GM21423 (cell line): ENCODE results near the gene ZMIZ1.

Experiments used
- ATAC-seq: cut with Tn5 transposase; IDR thresholded peaks from one replicate; pipeline ENCODE4 v1.9.1; 2021; ENCODE audit warnings: mild to moderate bottlenecking, moderate library complexity; ENCODE audit not compliant: unreplicated experiment

ZMIZ1 gene

DNA sequence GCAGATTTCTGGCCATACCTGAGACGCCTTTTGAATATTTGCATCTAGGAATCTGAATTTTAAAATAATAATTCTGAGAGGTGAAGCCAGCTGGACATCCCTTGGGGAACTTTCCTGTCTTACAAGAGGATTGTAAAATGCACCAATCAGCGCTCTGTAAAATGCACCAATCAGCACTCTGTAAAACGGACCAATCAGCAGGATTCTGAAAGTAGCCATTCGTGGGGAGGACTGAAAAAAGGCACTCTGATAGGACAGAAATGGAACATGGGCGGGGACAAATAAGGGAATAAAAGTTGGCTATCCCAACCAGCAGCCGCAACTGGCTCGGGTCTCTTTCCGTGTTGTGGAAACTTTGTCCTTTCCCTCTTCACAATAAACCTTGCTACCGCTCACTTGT, 288.4 kb downstream of the ZMIZ1 start:
- no peak for ATAC-seq

DNA sequence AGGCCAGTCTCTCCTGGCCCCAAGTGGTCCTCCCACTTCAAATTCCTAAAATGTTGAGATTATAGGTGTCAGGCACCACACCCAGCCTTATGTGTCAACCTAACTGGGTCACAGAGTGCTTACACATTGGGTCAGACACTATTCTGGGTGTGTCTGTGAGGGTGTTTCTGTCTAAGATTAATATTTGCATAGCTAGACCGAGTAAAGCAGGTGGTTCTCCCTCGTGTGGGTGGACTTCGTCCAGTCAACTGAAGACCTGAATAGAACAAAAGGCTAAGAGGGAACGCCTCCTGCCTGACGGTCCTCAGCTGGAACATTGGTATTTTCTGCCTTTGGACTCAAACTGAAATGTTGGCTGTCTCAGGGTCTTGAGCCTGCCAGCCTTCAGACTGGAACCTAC, 290.0 kb downstream of the ZMIZ1 start:
- no peak for ATAC-seq

DNA sequence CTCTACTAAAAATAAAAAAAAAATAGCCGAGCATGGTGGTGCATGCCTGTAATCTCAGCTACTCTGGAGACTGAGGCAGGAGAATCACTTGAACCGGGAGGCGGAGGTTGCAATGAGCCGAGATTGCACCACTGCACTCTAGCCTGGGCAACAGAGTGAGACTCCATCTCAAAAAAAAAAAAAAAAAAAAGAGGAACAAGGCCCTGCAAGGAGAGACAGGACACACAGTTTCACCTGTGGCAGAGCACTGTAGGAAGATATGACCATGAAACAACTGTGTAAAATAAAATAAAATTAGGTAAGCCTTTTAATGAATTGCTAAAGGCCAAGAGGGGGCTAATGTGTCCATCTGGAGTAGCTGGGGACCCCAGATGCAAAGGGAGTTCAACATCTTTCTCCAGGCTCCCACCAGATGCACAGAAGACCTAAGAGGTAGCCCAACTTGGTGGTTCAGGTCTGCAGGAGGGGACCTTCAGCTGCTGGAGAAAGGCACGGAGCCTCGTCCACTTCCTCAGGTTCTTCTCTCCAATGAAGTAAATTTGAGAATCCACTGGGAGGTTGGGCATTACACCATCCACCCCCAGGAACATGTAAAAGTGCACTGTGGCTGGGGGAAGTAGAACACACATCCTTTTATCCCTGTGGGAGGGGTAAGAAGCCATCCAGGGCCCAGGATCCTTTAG, 291.2 kb downstream of the ZMIZ1 start:
- ATAC-seq: no peak

DNA sequence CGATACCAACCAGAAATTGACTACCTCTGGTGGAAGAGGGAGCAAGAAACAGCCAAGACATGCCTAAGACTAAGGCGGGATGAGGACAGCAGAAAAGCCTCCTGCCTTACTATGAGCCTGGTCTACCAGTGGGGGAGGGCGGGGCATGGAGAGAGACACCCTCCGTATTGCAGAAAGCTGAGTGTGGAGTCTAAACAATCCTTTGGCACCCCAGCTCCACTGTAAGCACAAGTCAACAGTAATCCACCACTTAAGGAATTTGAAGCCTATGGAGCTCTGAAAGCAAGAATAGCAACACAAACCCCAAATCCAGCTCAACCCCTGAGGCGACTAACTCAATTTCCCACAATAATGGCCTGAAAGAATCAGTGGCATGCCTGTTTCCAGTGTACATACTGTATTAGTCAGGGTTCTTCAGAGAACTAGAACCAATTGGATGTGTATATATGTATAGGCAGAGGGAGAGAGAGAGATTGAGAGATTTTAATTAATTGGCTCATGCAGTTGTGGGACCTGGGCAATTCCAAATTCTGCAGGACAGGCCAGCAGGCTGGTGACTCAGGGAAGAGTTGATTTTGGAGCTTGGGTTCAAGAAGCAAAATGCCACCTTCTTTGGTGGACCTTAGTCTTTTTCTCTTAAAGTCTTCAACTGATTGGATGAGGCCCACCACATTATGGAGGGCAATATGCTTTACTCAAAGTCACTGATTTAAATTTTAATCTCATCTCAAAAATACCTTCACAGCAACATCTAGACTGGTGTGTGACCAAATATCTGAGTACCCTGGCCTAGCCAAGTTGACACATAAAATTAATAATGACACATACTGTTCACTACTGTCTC, 292.0 kb downstream of the ZMIZ1 start:
- no peak for ATAC-seq

DNA sequence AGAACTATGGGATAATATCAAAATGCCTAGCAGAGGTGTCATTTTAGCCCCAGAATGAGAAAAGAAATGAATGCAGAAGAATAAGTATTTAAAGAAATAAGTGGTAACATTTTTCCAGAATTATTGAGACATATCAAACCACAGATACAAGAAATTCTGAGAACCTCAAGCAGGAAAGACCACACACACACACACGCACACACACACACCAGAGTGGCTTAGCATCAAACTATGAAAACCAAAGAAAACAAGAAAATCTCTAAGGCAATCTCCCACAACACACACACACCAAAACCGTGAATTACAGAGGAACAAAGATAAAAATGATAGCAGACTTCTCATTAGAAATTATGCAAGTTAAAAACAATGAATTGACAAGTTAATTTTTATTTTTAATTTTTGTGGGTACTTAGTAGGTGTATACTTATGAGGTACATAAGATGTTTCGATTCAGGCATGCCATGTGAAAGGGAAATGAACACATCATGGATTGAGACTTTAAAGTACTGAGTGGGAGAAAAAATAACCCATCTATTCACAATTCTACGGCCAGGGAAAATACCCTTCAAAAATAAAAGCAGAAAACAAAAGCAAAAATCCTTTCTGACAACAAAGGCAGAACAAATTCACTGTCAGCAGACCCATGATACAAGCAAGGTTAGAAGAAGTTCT, 293.1 kb downstream of the ZMIZ1 start:
- no peak for ATAC-seq
